H1 (cell line): Measurements from ENCODE around the gene PDLIM4. TPM values are rescaled to one million over a fixed set of nuclear protein-coding genes. Genes with fewer than 3 reads are reported as not detected.

ENCODE experiments used
- CTCF ChIA-PET: fragments of 300-600 bp; sonication (Branson Sonifier 250); formaldehyde crosslinking; loops from one replicate; lab custom pipeline; 2021; ENCODE audit not compliant: partially characterized antibody; lab: Charles Lee
- POLR2A ChIA-PET: fragments of 300-600 bp; sonication (Branson Sonifier 250); formaldehyde crosslinking; loops from one replicate; lab custom pipeline; 2021; ENCODE audit warnings: inconsistent platforms; ENCODE audit not compliant: partially characterized antibody; lab: Charles Lee
- DNase-seq, 2 experiments: peaks; one replicate each; pipeline versions ENCODE4 v3.0.0 to v3.0.0-alpha.2; 2010 to 2022; ENCODE audit warnings: low spot score in 2 of 2, low read depth in 1 of 2, mixed read lengths in 1 of 2
- FAIRE-seq: peaks from 2 replicates; lab custom pipeline; 2011; peaks lifted over from hg19 to GRCh38; lab: Jason Lieb, UNC
- H2AFZ ChIP-seq: 2 replicates; pipeline ENCODE4 v1.8.1; 2012; ENCODE audit warnings: low read length, inconsistent platforms
- H2AK5ac ChIP-seq: 2 replicates; pipeline ENCODE4 v1.6.1; 2013; ENCODE audit warnings: low read depth, low read length
- H2BK120ac ChIP-seq: replicated peaks from 2 replicates; pipeline ENCODE3; 2013; ENCODE audit warnings: low read depth, low read length, inconsistent platforms
- H2BK12ac ChIP-seq: 2 replicates; pipeline ENCODE4 v1.6.1; 2013; ENCODE audit warnings: low read depth, low read length
- H2BK15ac ChIP-seq: 2 replicates; pipeline ENCODE4 v1.6.1; 2013; ENCODE audit warnings: low read length
- H2BK20ac ChIP-seq: 2 replicates; pipeline ENCODE4 v1.6.1; 2013; ENCODE audit warnings: low read length
- H2BK5ac ChIP-seq: 2 replicates; pipeline ENCODE4 v1.6.1; 2013; ENCODE audit warnings: low read depth, low read length
- H3K14ac ChIP-seq: 2 replicates; pipeline ENCODE4 v1.6.1; 2013; ENCODE audit warnings: inconsistent platforms; ENCODE audit not compliant: insufficient read length
- H3K18ac ChIP-seq: 2 replicates; pipeline ENCODE4 v1.6.1; 2013; ENCODE audit warnings: low read length; ENCODE audit errors: extremely low read depth
- H3K23ac ChIP-seq: 2 replicates; pipeline ENCODE4 v1.6.1; 2013; ENCODE audit warnings: inconsistent platforms; ENCODE audit not compliant: insufficient read length
- H3K23me2 ChIP-seq: 2 replicates; pipeline ENCODE4 v1.6.1; 2013; ENCODE audit warnings: low read depth, low read length
- H3K27ac ChIP-seq: 2 replicates; pipeline ENCODE4 v1.6.1; 2011; ENCODE audit warnings: low read depth, low read length, inconsistent platforms
- H3K27me3 ChIP-seq, 4 experiments: replicated peaks in 1 of 4; 1 replicate in 1 of 4; 2 replicates in 3 of 4; pipeline versions ENCODE4 v1.6.1 to v1.8.1; 2011 to 2013; ENCODE audit warnings: low read length in 3 of 4, mild to moderate bottlenecking in 3 of 4, inconsistent platforms in 2 of 4, mixed read lengths in 2 of 4, moderate library complexity in 1 of 4; ENCODE audit not compliant: control insufficient read depth in 3 of 4, insufficient read depth in 3 of 4; ENCODE audit errors: extremely low read depth in 1 of 4
- H3K36me3 ChIP-seq, 4 experiments: 2 replicates each; pipeline versions ENCODE4 v1.6.1 to v1.8.1; 2011 to 2013; ENCODE audit warnings: mild to moderate bottlenecking in 4 of 4, low read length in 3 of 4, moderate library complexity in 2 of 4, control low read depth in 1 of 4, inconsistent platforms in 1 of 4; ENCODE audit not compliant: insufficient read depth in 4 of 4, control insufficient read depth in 2 of 4
- H3K4ac ChIP-seq: replicated peaks from 2 replicates; pipeline ENCODE3; 2013; ENCODE audit warnings: low read length, low read depth, mixed read lengths, inconsistent platforms; ENCODE audit not compliant: insufficient read length
- H3K4me1 ChIP-seq, 4 experiments: replicated peaks in 1 of 4; 1 replicate in 1 of 4; 2 replicates in 3 of 4; pipeline versions ENCODE4 v1.6.1 to v1.8.1; 2011 to 2013; ENCODE audit warnings: low read length in 3 of 4, inconsistent platforms in 2 of 4, mixed read lengths in 1 of 4; ENCODE audit not compliant: insufficient read depth in 4 of 4, control insufficient read depth in 3 of 4
- H3K4me2 ChIP-seq, 2 experiments: 2 replicates each; pipeline versions ENCODE4 v1.6.1 to v1.8.1; 2011 to 2013; ENCODE audit warnings: low read depth in 2 of 2, low read length in 2 of 2, control low read depth in 1 of 2, inconsistent platforms in 1 of 2, mild to moderate bottlenecking in 1 of 2; ENCODE audit not compliant: insufficient read depth in 1 of 2
- H3K4me3 ChIP-seq, 4 experiments: fragments of 200-600, 300-600 bp in 1 of 4; sonication (generic), shearing (Covaris generic), sonication (Bioruptor Twin) in 1 of 4; 2 replicates each; pipeline versions ENCODE4 v1.5.1 to v1.8.1; 2011 to 2016; ENCODE audit warnings: low read length in 4 of 4, low read depth in 3 of 4, control low read depth in 2 of 4, inconsistent platforms in 2 of 4, mild to moderate bottlenecking in 2 of 4, mixed read lengths in 1 of 4, moderate library complexity in 1 of 4; ENCODE audit not compliant: insufficient read depth in 2 of 4; ENCODE audit errors: extremely low read depth in 1 of 4
- H3K56ac ChIP-seq: replicated peaks from 2 replicates; pipeline ENCODE3; 2013; ENCODE audit warnings: low read depth, mild to moderate bottlenecking, mixed read lengths, low read length, inconsistent platforms; ENCODE audit not compliant: insufficient read length
- H3K79me1 ChIP-seq: 2 replicates; pipeline ENCODE4 v1.6.1; 2013; ENCODE audit warnings: low read depth, low read length, control low read depth
- H3K79me2 ChIP-seq, 2 experiments: 2 replicates each; pipeline versions ENCODE4 v1.6.1 to v1.8.1; 2012 to 2013; ENCODE audit warnings: low read length in 2 of 2, mild to moderate bottlenecking in 2 of 2, inconsistent platforms in 1 of 2; ENCODE audit not compliant: insufficient read depth in 2 of 2, control insufficient read depth in 1 of 2
- H3K9ac ChIP-seq, 4 experiments: replicated peaks in 1 of 4; 1 replicate in 1 of 4; 2 replicates in 3 of 4; pipeline versions ENCODE4 v1.6.1 to v1.8.1; 2011 to 2013; ENCODE audit warnings: low read depth in 3 of 4, low read length in 3 of 4, control low read depth in 2 of 4, mild to moderate bottlenecking in 2 of 4, moderate library complexity in 2 of 4, inconsistent platforms in 1 of 4; ENCODE audit errors: extremely low read depth in 1 of 4
- H3K9me3 ChIP-seq, 2 experiments: 2 replicates each; pipeline versions ENCODE4 v1.6.1 to v1.8.1; 2012 to 2013; ENCODE audit warnings: mild to moderate bottlenecking in 2 of 2, moderate library complexity in 2 of 2, control low read depth in 1 of 2, inconsistent platforms in 1 of 2, low read depth in 1 of 2, low read length in 1 of 2, mixed read lengths in 1 of 2; ENCODE audit not compliant: insufficient read depth in 2 of 2
- H4K20me1 ChIP-seq, 2 experiments: replicated peaks in 1 of 2; 2 replicates each; pipeline versions ENCODE3 to v1.8.1; 2011 to 2013; ENCODE audit warnings: inconsistent platforms in 2 of 2, low read length in 2 of 2, mild to moderate bottlenecking in 1 of 2; ENCODE audit not compliant: insufficient read depth in 2 of 2, control insufficient read depth in 1 of 2
- H4K5ac ChIP-seq: 2 replicates; pipeline ENCODE4 v1.6.1; 2013; ENCODE audit warnings: low read length, low read depth, mixed read lengths, inconsistent platforms; ENCODE audit not compliant: insufficient read length
- H4K8ac ChIP-seq: 2 replicates; pipeline ENCODE4 v1.8.0; 2013; ENCODE audit warnings: mild to moderate bottlenecking, moderate library complexity, low read length, inconsistent platforms; ENCODE audit not compliant: insufficient read depth; ENCODE audit errors: extremely low read depth
- H4K91ac ChIP-seq: replicated peaks from 2 replicates; pipeline ENCODE3; 2013; ENCODE audit warnings: low read length, mixed read lengths, inconsistent platforms; ENCODE audit not compliant: insufficient read length
- GTF2F1 ChIP-seq: IDR thresholded peaks from 2 replicates; pipeline ENCODE4 v1.6.1; 2012; ENCODE audit warnings: low read depth, low read length, improper control_type of control experiment, borderline replicate concordance
- NANOG ChIP-seq: IDR thresholded peaks from 2 replicates; pipeline ENCODE4 v1.6.1; 2011; ENCODE audit warnings: low read length, low read depth, mild to moderate bottlenecking, inconsistent platforms; ENCODE audit not compliant: insufficient read depth, poor library complexity, severe bottlenecking
- PHF8 ChIP-seq: fragments of 200-600 bp; sonication (generic); conservative IDR thresholded peaks from 2 replicates; pipeline ENCODE4 v1.7.1; 2012; ENCODE audit warnings: low read depth, mild to moderate bottlenecking, inconsistent platforms, low read length, moderate library complexity
- TBP ChIP-seq: IDR thresholded peaks from 2 replicates; pipeline ENCODE4 v1.6.1; 2011; ENCODE audit warnings: low read depth, low read length, improper control_type of control experiment
- whole genome bisulfite sequencing, 2 experiments: shearing (Covaris generic) in 1 of 2; methylation state at CpG; one replicate each; pipeline versions ENCODE4 v1.1.6 to v1.1.7; 2013 to 2015; ENCODE audit warnings: low lambda C conversion rate in 2 of 2, mixed read lengths in 2 of 2, inconsistent platforms in 1 of 2, low coverage in 1 of 2, missing lambda C conversion rate in 1 of 2; ENCODE audit not compliant: insufficient replicate concordance in 2 of 2, insufficient coverage in 1 of 2, insufficient read length in 1 of 2; ENCODE audit errors: extremely low coverage in 1 of 2, missing lambda C conversion rate in 1 of 2; 5-methylcytosine and 5-hydroxymethylcytosine counted together
- long read RNA-seq, 2 experiments: library from RNA in 1 of 2; library from capped mRNA in 1 of 2; stranded (forward); transcript quantifications; one replicate each; pipeline ENCODE4 v2.0.0, GENCODE V29; 2021; ENCODE audit warnings: inconsistent platforms in 1 of 2
- polyA minus RNA-seq, 3 experiments: library from RNA; depleted of rRNA, polyadenylated mRNA; stranded (reverse); fragments of >200 nt; gene quantifications; 1 replicate in 2 of 3; 2 replicates in 1 of 3; pipeline ENCODE4 v1.2.3, GENCODE V29; 2011
- polyA plus RNA-seq, 7 experiments: library from polyadenylated mRNA; depleted of rRNA in 3 of 7; stranded (reverse) in 5 of 7; unstranded in 2 of 7; fragments of >200 nt in 5 of 7; fragments of 200-250 nt in 2 of 7; gene quantifications; 1 replicate in 5 of 7; 2 replicates in 1 of 7; 4 replicates in 1 of 7; pipeline versions ENCODE4 v1.2.1 to v1.2.3, GENCODE V29; 2011 to 2013; ENCODE audit warnings: missing spikeins in 2 of 7, mixed read lengths in 2 of 7
- total RNA-seq: library from RNA; stranded (reverse); fragmentation: NEBNext Ultra II Directional; extraction: Animal tissue kit (Norgen Biotek cat#: 25700); gene quantifications from 2 replicates; pipeline ENCODE4 v1.2.1, GENCODE V29; 2021
- TF ChIP-seq, protein P1 (sequence below): IDR thresholded peaks from 2 replicates; pipeline ENCODE4 v1.6.1; 2012; ENCODE audit warnings: inconsistent platforms

Gene PDLIM4, protein sequence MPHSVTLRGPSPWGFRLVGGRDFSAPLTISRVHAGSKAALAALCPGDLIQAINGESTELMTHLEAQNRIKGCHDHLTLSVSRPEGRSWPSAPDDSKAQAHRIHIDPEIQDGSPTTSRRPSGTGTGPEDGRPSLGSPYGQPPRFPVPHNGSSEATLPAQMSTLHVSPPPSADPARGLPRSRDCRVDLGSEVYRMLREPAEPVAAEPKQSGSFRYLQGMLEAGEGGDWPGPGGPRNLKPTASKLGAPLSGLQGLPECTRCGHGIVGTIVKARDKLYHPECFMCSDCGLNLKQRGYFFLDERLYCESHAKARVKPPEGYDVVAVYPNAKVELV
- 8.3 and 10.7 TPM in 2 replicates for total RNA-seq
- polyA plus RNA-seq (2011; rRNA removed) = 29.1 and 37.7 TPM in 2 replicates
- polyA plus RNA-seq (2011; cell fraction: cytosol; rRNA removed) = 21.9 TPM
- polyA plus RNA-seq (2011; cell fraction: nucleus; rRNA removed) = 23.0 TPM
- polyA plus RNA-seq (2012, experiment 1 of 2) = 7.5 to 15.1 TPM (median 12.4 TPM) in 4 replicates
- 4.6 TPM for polyA plus RNA-seq (2012, experiment 2 of 2)
- 7.5 TPM for polyA plus RNA-seq (2013, experiment 1 of 2)
- polyA plus RNA-seq (2013, experiment 2 of 2) = 7.0 TPM
- 6.6 and 9.8 TPM in 2 replicates for polyA minus RNA-seq (2011; rRNA and poly(A)+ RNA removed)
- 13.9 TPM for polyA minus RNA-seq (2011; cell fraction: cytosol; rRNA and poly(A)+ RNA removed)
- polyA minus RNA-seq (2011; cell fraction: nucleus; rRNA and poly(A)+ RNA removed) = 12.8 TPM
- long read RNA-seq, experiment 1, transcript PDLIM4-201 (7 exons, 2,282 nt) = major isoform, 6 of 15 reads
- long read RNA-seq, experiment 1, partial matches to known transcripts = 8 of 15 reads
- long read RNA-seq, experiment 1, other reads (novel, unspliced or antisense) = 1 of 15 reads
- long read RNA-seq, experiment 2 = 0 reads

DNA sequence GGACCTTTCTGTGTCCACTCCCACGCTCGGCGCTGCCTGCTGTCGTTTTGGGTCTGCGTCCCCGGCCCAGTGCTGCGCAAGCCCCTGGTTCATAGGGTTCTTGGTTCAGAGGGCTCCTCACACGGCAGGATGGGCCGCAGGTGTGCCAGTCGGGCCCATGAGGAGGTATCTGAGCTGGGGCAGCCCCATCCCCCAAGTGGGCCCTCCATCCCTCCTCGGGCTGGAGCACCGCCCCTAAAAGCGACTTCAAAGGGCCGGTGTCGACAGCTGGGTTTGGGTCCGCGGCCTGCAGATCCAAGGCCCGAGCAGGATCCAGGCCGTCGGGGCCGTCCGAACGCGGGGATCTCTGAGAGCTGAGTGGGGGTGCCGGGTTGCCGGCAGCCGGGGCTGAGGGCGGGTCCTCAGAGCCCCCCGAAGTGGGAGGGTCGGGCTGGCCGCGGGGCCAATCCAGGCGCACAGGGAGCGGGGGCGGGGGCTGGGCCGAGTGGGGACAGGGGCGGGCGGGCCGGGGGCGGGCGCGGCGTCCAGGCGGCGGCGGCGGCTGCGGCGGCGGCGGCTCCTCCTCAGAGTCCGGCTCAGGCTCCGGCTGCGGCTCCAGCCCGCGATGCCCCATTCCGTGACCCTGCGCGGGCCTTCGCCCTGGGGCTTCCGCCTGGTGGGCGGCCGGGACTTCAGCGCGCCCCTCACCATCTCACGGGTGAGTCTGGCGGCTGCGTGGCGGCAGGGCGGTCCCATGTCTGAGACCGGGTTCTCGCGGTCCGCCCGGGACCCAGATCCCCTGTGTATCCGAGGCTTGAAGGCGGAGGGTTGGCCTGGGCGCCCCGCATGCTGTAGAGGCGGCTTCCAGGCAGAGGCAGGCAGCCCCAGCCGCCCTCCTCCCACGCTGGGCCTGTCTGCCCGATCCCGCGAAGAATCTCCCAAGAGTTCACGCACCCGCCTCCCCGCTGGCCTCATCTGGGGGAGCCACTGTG, at the start of gene PDLIM4:
PDLIM4 (plus strand) TSS at position 566 of the 971 bp plus-strand sequence; CDS start at position 605, 39 bp downstream.
- Histone ChIP-seq H3K36me3 (no peaks in the 10 kb centered on the region), H4K91ac (peak within 1 kb of the TSS; percentile 59), H3K79me1 (no peaks in the 10 kb centered on the region; the same call in 1 of the 2 replicates), H3K56ac (peak within 1 kb of the TSS; percentile 22), H4K20me1 (no peaks in the 10 kb centered on the region), H3K9ac (peak within 1 kb of the TSS; percentile 6 to 67 (median 28); a peak in 5 of 7 replicates), H3K4ac (no peak within 1 kb of the TSS), H3K4me2 (peak within 1 kb of the TSS; percentile 74 to 85), H2BK120ac (no peak within 1 kb of the TSS), H3K27ac (no peak within 1 kb of the TSS), H3K27me3 (peaks cover 0 to 10% (median 9%) of the 10 kb centered on the region in 4 experiments; a peak in 3 of 7 replicates), H2BK5ac (no peak within 1 kb of the TSS; the same call in 1 of the 2 replicates), H2AFZ (peak within 1 kb of the TSS; percentile 88), H3K23me2 (peaks cover 10% of the 10 kb centered on the region; the same call in 1 of the 2 replicates), H3K4me3 (peak within 1 kb of the TSS; percentile 50 to 63 (median 60)), H4K8ac (peak within 1 kb of the TSS; percentile 81), H2BK12ac (peak within 1 kb of the TSS; percentile 68; the same call in 1 of the 2 replicates), H2AK5ac (no peak within 1 kb of the TSS), H2BK20ac (no peak within 1 kb of the TSS), H4K5ac (peak within 1 kb of the TSS; percentile 55), H3K79me2 (no peaks in the 10 kb centered on the region), H3K4me1 (peaks cover 0 to 19% (median 6%) of the 10 kb centered on the region in 4 experiments; a peak in 6 of 7 replicates), H3K18ac (peak within 1 kb of the TSS; percentile 87), H2BK15ac (no peak within 1 kb of the TSS), H3K9me3 (no peaks in the 10 kb centered on the region), H3K14ac (peak within 1 kb of the TSS; percentile 35), H3K23ac (no peak within 1 kb of the TSS)
- POLR2A ChIA-PET = interaction anchor here (1.0 to 1.4 kb wide), 3 partner anchors 10 to 37 kb away, joined by 4 to 5 read pairs (median 5); partner anchors contain the start of gene SLC22A4
- peak in 1 of 2 experiments; percentile 84 for DNase-seq
- FAIRE-seq = no peak
- WGBS, 2 experiments = 14% methylated on average over 63 of the region's 88 CpGs; no CpG with 5 or more reads in 1 of the 2 experiments
- CTCF ChIA-PET = interaction anchor here (1.2 to 5.2 kb wide), 3 partner anchors 15 to 243 kb away, joined by 4 to 40 read pairs (median 9); no protein-coding TSS in a partner anchor
- TF ChIP-seq NANOG = no peak
- TF ChIP-seq, protein P1, sequence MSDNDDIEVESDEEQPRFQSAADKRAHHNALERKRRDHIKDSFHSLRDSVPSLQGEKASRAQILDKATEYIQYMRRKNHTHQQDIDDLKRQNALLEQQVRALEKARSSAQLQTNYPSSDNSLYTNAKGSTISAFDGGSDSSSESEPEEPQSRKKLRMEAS = 0 out of 2 replicates have a peak, but pooled peaks have one; percentile 7
- TF ChIP-seq PHF8 = peak; percentile 66; the same call in 1 of the 2 replicates
- TF ChIP-seq TBP = peak; percentile 57
- TF ChIP-seq GTF2F1 = no peak
